Measurements from ENCODE around the gene C11orf52. TPM values are rescaled to one million over a fixed set of nuclear protein-coding genes. Genes with fewer than 3 reads are reported as not detected.

The C11orf52 gene, protein sequence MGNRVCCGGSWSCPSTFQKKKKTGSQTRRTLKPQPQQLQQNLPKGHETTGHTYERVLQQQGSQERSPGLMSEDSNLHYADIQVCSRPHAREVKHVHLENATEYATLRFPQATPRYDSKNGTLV
- polyA plus RNA-seq (2011; rRNA removed) (0.13 and 0.19 TPM in 2 replicates), polyA plus RNA-seq (2017; fragmentation: RNase III; extraction: RNeasy Plus Mini Kit Qiagen cat#74134 plus additional on column Dnase treatment) (0.08 TPM in 1 of 3 replicates, not detected in the others), polyA minus RNA-seq (2011; rRNA and poly(A)+ RNA removed) (0.34 TPM in 1 of 2 replicates, not detected in the other)
- 0.05 and 0.22 TPM in 2 replicates for polyA plus RNA-seq (2012; cell fraction: cytosol; rRNA removed)
- polyA plus RNA-seq (2012; cell fraction: nucleus; rRNA removed), result not detected in 2 replicates

DNA sequence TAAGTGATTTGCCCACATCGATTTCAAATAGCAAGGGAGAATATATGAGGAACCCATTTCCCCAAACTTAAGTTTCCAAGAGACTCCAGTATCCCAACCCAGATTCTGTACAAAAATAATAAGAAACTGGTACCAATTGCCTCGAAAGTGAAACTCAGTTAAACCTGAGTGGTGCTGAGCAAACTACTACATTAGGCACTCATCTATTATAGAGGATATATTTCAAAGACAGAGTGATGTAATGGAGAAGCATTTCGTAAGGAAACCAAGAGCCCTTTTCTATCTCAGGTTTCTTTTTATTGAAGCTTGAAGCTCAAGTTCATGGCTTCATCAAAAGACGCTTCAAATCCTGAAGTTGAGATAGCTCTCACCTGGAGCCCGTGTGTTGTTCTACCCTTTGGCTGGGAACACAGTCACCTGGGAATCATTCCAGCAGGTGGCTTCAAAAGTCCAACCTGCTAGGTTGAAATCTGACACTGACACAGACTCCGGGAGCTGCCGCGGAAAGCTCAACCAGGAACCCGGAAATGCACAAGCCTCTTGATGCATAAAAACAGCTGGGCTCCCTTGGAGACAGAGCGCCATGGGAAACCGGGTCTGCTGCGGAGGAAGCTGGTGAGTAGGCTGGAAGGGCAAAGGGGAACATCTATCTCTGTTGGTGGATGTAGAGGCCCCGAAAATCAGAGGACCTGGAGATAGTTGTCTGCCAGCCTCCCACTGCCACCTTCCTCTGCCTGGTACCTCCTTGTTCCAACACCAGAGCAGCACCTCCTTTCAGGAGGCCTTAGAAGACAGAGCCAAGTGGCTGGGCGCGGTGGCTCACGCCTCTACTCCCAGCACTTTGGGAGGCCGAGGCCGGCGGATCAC is at the start of gene C11orf52:
C11orf52 (plus strand) TSS at position 524 of the 867 bp plus-strand sequence; CDS start at position 584, 60 bp downstream.
- no peak for FAIRE-seq
- CTCF ChIA-PET, result interaction anchor here (0.7 to 1.2 kb wide), 3 partner anchors 13 to 63 kb away, joined by 3 read pairs; no protein-coding TSS in a partner anchor
- DNase-seq (ENCODE audit: low read depth in 1 of 2, low spot score in 1 of 2), result no peak
- POLR2A ChIA-PET, result no interaction called here
- Histone ChIP-seq H3K4me3 (no peak within 1 kb of the TSS), H3K4me1 (peaks cover 16% of the 10 kb centered on the region), H3K4me2 (no peak within 1 kb of the TSS), H3K27ac (no peak within 1 kb of the TSS), H3K9me3 (no peaks in the 10 kb centered on the region)
- no peak for ATAC-seq
- 88% methylated on average over 19 of the region's 19 CpGs for WGBS (ENCODE audit: missing lambda C conversion rate)
- TF ChIP-seq TFCP2L1 (CRISPR knock-in tag; IDR thresholded peaks at IDR 0.05) (no peak), EP300 (IDR thresholded peaks at IDR 0.05) (no peak), CEBPB (IDR thresholded peaks at IDR 0.05) (no peak), MAX (IDR thresholded peaks at IDR 0.05) (no peak), RCOR1 (IDR thresholded peaks at IDR 0.05; ENCODE audit: low read depth, low read length) (no peak), RAD21 (conservative IDR thresholded peaks at IDR 0.05 in 1 of 2, IDR thresholded peaks at IDR 0.05 in 1 of 2) (no peak), ZNF302 (CRISPR knock-in tag; IDR thresholded peaks at IDR 0.05) (no peak), NPAS2 (CRISPR knock-in tag; IDR thresholded peaks at IDR 0.05; ENCODE audit: borderline replicate concordance) (no peak), EHMT2 (IDR thresholded peaks at IDR 0.05; ENCODE audit: low read depth) (no peak), CBX2 (IDR thresholded peaks at IDR 0.05; ENCODE audit: borderline replicate concordance, low read depth) (no peak), TP53 (CRISPR knock-in tag; IDR thresholded peaks at IDR 0.05) (no peak), SMC3 (IDR thresholded peaks at IDR 0.05) (no peak)
- TF ChIP-seq, protein P1, sequence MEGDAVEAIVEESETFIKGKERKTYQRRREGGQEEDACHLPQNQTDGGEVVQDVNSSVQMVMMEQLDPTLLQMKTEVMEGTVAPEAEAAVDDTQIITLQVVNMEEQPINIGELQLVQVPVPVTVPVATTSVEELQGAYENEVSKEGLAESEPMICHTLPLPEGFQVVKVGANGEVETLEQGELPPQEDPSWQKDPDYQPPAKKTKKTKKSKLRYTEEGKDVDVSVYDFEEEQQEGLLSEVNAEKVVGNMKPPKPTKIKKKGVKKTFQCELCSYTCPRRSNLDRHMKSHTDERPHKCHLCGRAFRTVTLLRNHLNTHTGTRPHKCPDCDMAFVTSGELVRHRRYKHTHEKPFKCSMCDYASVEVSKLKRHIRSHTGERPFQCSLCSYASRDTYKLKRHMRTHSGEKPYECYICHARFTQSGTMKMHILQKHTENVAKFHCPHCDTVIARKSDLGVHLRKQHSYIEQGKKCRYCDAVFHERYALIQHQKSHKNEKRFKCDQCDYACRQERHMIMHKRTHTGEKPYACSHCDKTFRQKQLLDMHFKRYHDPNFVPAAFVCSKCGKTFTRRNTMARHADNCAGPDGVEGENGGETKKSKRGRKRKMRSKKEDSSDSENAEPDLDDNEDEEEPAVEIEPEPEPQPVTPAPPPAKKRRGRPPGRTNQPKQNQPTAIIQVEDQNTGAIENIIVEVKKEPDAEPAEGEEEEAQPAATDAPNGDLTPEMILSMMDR (IDR thresholded peaks at IDR 0.05), result no peak
- TF ChIP-seq, protein P2, sequence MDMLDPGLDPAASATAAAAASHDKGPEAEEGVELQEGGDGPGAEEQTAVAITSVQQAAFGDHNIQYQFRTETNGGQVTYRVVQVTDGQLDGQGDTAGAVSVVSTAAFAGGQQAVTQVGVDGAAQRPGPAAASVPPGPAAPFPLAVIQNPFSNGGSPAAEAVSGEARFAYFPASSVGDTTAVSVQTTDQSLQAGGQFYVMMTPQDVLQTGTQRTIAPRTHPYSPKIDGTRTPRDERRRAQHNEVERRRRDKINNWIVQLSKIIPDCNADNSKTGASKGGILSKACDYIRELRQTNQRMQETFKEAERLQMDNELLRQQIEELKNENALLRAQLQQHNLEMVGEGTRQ (IDR thresholded peaks at IDR 0.05), result no peak

- Histone ChIP-seq H3K27ac (peak overlapping the region in 1 of 2 experiments; percentile 99; a peak in 2 of 6 replicates), H3K4me1 (peaks cover 9% of the 10 kb centered on the region; the same call in 2 of the 3 replicates), H3K4me2 (peak overlapping the region; percentile 76), H3K4me3 (no peak overlapping the region), H3K9me3 (no peaks in the 10 kb centered on the region)
- TF ChIP-seq BCL3 (IDR thresholded peaks at IDR 0.05) (no peak), SMC3 (IDR thresholded peaks at IDR 0.05) (no peak), HOXB13 (CRISPR knock-in tag; IDR thresholded peaks at IDR 0.05; ENCODE audit: low read depth) (no peak), EHF (CRISPR knock-in tag; IDR thresholded peaks at IDR 0.05) (no peak), HEYL (CRISPR knock-in tag; IDR thresholded peaks at IDR 0.05) (no peak)
- ChIA-PET POLR2A (interaction anchor here (1.6 kb wide), 1 partner anchor 57 kb away, joined by 4 read pairs; no protein-coding TSS in a partner anchor), CTCF (interaction anchor here (1.2 to 1.8 kb wide), 3 partner anchors 28 to 112 kb away, joined by 3 to 6 read pairs (median 5); no protein-coding TSS in a partner anchor)
- no peak for ATAC-seq
- DNase-seq (ENCODE audit: low read depth in 1 of 2, low spot score in 1 of 2), result no peak
- 67% methylated on average over 1 of the region's 1 CpG for WGBS (ENCODE audit: missing lambda C conversion rate)
- no peak for FAIRE-seq
Measured at GRCh38 chr11:111870113-111870512, 48.6 kb upstream of the C11orf52 start.
